ENCODE measurements around the gene ITGA4.

ITGA4 gene

GRCh38 chr2:181467966-181468707 is 11.0 kb downstream of the ITGA4 start:
- H3K9ac ChIP-seq (ENCODE audit: low read depth in 1 of 2, low read length in 2 of 2): no peak overlapping the region
- peaks cover 0 to 2% of the 10 kb centered on the region in 2 donors for H3K4me1 ChIP-seq (ENCODE audit: control insufficient read depth in 2 of 2, insufficient read depth in 2 of 2, low read length in 2 of 2)
- H3K27ac ChIP-seq (ENCODE audit: low read depth in 2 of 2, low read length in 2 of 2): no peak overlapping the region
- H3K9me3 ChIP-seq (ENCODE audit: control insufficient read depth in 2 of 2, low read length in 2 of 2): no peaks in the 10 kb centered on the region
- H3K36me3 ChIP-seq (ENCODE audit: control insufficient read depth in 2 of 2, insufficient read depth in 2 of 2, low read length in 2 of 2): no peaks in the 10 kb centered on the region
- no peaks in the 10 kb centered on the region for H3K27me3 ChIP-seq (ENCODE audit: control insufficient read depth in 2 of 2, insufficient read depth in 2 of 2, low read length in 2 of 2)
- H3K4me3 ChIP-seq (ENCODE audit: low read length in 2 of 2): no peak overlapping the region

- Histone ChIP-seq H3K27ac (ENCODE audit: low read depth in 2 of 2, low read length in 2 of 2) (no peak overlapping the region), H3K4me3 (ENCODE audit: low read length in 2 of 2) (no peak overlapping the region), H3K9ac (ENCODE audit: low read depth in 1 of 2, low read length in 2 of 2) (no peak overlapping the region), H3K4me1 (ENCODE audit: control insufficient read depth in 2 of 2, insufficient read depth in 2 of 2, low read length in 2 of 2) (peaks cover 0 to 2% of the 10 kb centered on the region in 2 donors), H3K27me3 (ENCODE audit: control insufficient read depth in 2 of 2, insufficient read depth in 2 of 2, low read length in 2 of 2) (no peaks in the 10 kb centered on the region), H3K36me3 (ENCODE audit: control insufficient read depth in 2 of 2, insufficient read depth in 2 of 2, low read length in 2 of 2) (no peaks in the 10 kb centered on the region), H3K9me3 (ENCODE audit: control insufficient read depth in 2 of 2, low read length in 2 of 2) (no peaks in the 10 kb centered on the region)
These were observed 11.6 kb downstream of the ITGA4 start for GRCh38 chr2:181468811-181469210.

GRCh38 chr2:181471226-181471625 is 14.0 kb downstream of the ITGA4 start:
- Histone ChIP-seq H3K4me1 (ENCODE audit: control insufficient read depth in 2 of 2, insufficient read depth in 2 of 2, low read length in 2 of 2) (no peaks in the 10 kb centered on the region), H3K9me3 (ENCODE audit: control insufficient read depth in 2 of 2, low read length in 2 of 2) (no peaks in the 10 kb centered on the region), H3K27ac (ENCODE audit: low read depth in 2 of 2, low read length in 2 of 2) (no peak overlapping the region), H3K27me3 (ENCODE audit: control insufficient read depth in 2 of 2, insufficient read depth in 2 of 2, low read length in 2 of 2) (no peaks in the 10 kb centered on the region), H3K36me3 (ENCODE audit: control insufficient read depth in 2 of 2, insufficient read depth in 2 of 2, low read length in 2 of 2) (no peaks in the 10 kb centered on the region), H3K9ac (ENCODE audit: low read depth in 1 of 2, low read length in 2 of 2) (no peak overlapping the region), H3K4me3 (ENCODE audit: low read length in 2 of 2) (no peak overlapping the region)

GRCh38 chr2:181471783-181472182 is 14.6 kb downstream of the ITGA4 start:
- H3K27me3 ChIP-seq (ENCODE audit: control insufficient read depth in 2 of 2, insufficient read depth in 2 of 2, low read length in 2 of 2): no peaks in the 10 kb centered on the region
- H3K27ac ChIP-seq (ENCODE audit: low read depth in 2 of 2, low read length in 2 of 2): no peak overlapping the region
- H3K36me3 ChIP-seq (ENCODE audit: control insufficient read depth in 2 of 2, insufficient read depth in 2 of 2, low read length in 2 of 2): no peaks in the 10 kb centered on the region
- H3K4me3 ChIP-seq (ENCODE audit: low read length in 2 of 2): no peak overlapping the region
- no peaks in the 10 kb centered on the region for H3K9me3 ChIP-seq (ENCODE audit: control insufficient read depth in 2 of 2, low read length in 2 of 2)
- no peaks in the 10 kb centered on the region for H3K4me1 ChIP-seq (ENCODE audit: control insufficient read depth in 2 of 2, insufficient read depth in 2 of 2, low read length in 2 of 2)
- H3K9ac ChIP-seq (ENCODE audit: low read depth in 1 of 2, low read length in 2 of 2): no peak overlapping the region

GRCh38 chr2:181472990-181473389 is 15.8 kb downstream of the ITGA4 start:
- Histone ChIP-seq H3K36me3 (ENCODE audit: control insufficient read depth in 2 of 2, insufficient read depth in 2 of 2, low read length in 2 of 2) (no peaks in the 10 kb centered on the region), H3K27me3 (ENCODE audit: control insufficient read depth in 2 of 2, insufficient read depth in 2 of 2, low read length in 2 of 2) (no peaks in the 10 kb centered on the region), H3K9ac (ENCODE audit: low read depth in 1 of 2, low read length in 2 of 2) (no peak overlapping the region), H3K9me3 (ENCODE audit: control insufficient read depth in 2 of 2, low read length in 2 of 2) (no peaks in the 10 kb centered on the region), H3K27ac (ENCODE audit: low read depth in 2 of 2, low read length in 2 of 2) (no peak overlapping the region), H3K4me1 (ENCODE audit: control insufficient read depth in 2 of 2, insufficient read depth in 2 of 2, low read length in 2 of 2) (no peaks in the 10 kb centered on the region), H3K4me3 (ENCODE audit: low read length in 2 of 2) (no peak overlapping the region)

GRCh38 chr2:181474222-181474881 is 17.2 kb downstream of the ITGA4 start:
- Histone ChIP-seq H3K27me3 (ENCODE audit: control insufficient read depth in 2 of 2, insufficient read depth in 2 of 2, low read length in 2 of 2) (no peaks in the 10 kb centered on the region), H3K36me3 (ENCODE audit: control insufficient read depth in 2 of 2, insufficient read depth in 2 of 2, low read length in 2 of 2) (no peaks in the 10 kb centered on the region), H3K27ac (ENCODE audit: low read depth in 2 of 2, low read length in 2 of 2) (no peak overlapping the region), H3K4me1 (ENCODE audit: control insufficient read depth in 2 of 2, insufficient read depth in 2 of 2, low read length in 2 of 2) (no peaks in the 10 kb centered on the region), H3K9me3 (ENCODE audit: control insufficient read depth in 2 of 2, low read length in 2 of 2) (no peaks in the 10 kb centered on the region), H3K9ac (ENCODE audit: low read depth in 1 of 2, low read length in 2 of 2) (no peak overlapping the region), H3K4me3 (ENCODE audit: low read length in 2 of 2) (no peak overlapping the region)

GRCh38 chr2:181483211-181483610 is 26.0 kb downstream of the ITGA4 start:
- Histone ChIP-seq H3K9me3 (ENCODE audit: control insufficient read depth in 2 of 2, low read length in 2 of 2) (no peaks in the 10 kb centered on the region), H3K27me3 (ENCODE audit: control insufficient read depth in 2 of 2, insufficient read depth in 2 of 2, low read length in 2 of 2) (no peaks in the 10 kb centered on the region), H3K4me3 (ENCODE audit: low read length in 2 of 2) (no peak overlapping the region), H3K36me3 (ENCODE audit: control insufficient read depth in 2 of 2, insufficient read depth in 2 of 2, low read length in 2 of 2) (peaks cover 0 to 17% of the 10 kb centered on the region in 2 donors), H3K4me1 (ENCODE audit: control insufficient read depth in 2 of 2, insufficient read depth in 2 of 2, low read length in 2 of 2) (no peaks in the 10 kb centered on the region), H3K9ac (ENCODE audit: low read depth in 1 of 2, low read length in 2 of 2) (no peak overlapping the region), H3K27ac (ENCODE audit: low read depth in 2 of 2, low read length in 2 of 2) (no peak overlapping the region)

GRCh38 chr2:181483876-181484275 is 26.7 kb downstream of the ITGA4 start:
- Histone ChIP-seq H3K4me1 (ENCODE audit: control insufficient read depth in 2 of 2, insufficient read depth in 2 of 2, low read length in 2 of 2) (no peaks in the 10 kb centered on the region), H3K9ac (ENCODE audit: low read depth in 1 of 2, low read length in 2 of 2) (no peak overlapping the region), H3K27ac (ENCODE audit: low read depth in 2 of 2, low read length in 2 of 2) (no peak overlapping the region), H3K9me3 (ENCODE audit: control insufficient read depth in 2 of 2, low read length in 2 of 2) (no peaks in the 10 kb centered on the region), H3K27me3 (ENCODE audit: control insufficient read depth in 2 of 2, insufficient read depth in 2 of 2, low read length in 2 of 2) (no peaks in the 10 kb centered on the region), H3K36me3 (ENCODE audit: control insufficient read depth in 2 of 2, insufficient read depth in 2 of 2, low read length in 2 of 2) (peaks cover 0 to 17% of the 10 kb centered on the region in 2 donors), H3K4me3 (ENCODE audit: low read length in 2 of 2) (no peak overlapping the region)

GRCh38 chr2:181484851-181485637 is 27.9 kb downstream of the ITGA4 start:
- H3K36me3 ChIP-seq (ENCODE audit: control insufficient read depth in 2 of 2, insufficient read depth in 2 of 2, low read length in 2 of 2): peaks cover 0 to 17% of the 10 kb centered on the region in 2 donors
- H3K9me3 ChIP-seq (ENCODE audit: control insufficient read depth in 2 of 2, low read length in 2 of 2): no peaks in the 10 kb centered on the region
- H3K4me3 ChIP-seq (ENCODE audit: low read length in 2 of 2): no peak overlapping the region

GRCh38 chr2:181485638-181485946 is 28.4 kb downstream of the ITGA4 start:
- H3K9ac ChIP-seq (ENCODE audit: low read depth in 1 of 2, low read length in 2 of 2): no peak overlapping the region
- no peaks in the 10 kb centered on the region for H3K9me3 ChIP-seq (ENCODE audit: control insufficient read depth in 2 of 2, low read length in 2 of 2)
- H3K4me3 ChIP-seq (ENCODE audit: low read length in 2 of 2): no peak overlapping the region
- no peak overlapping the region for H3K27ac ChIP-seq (ENCODE audit: low read depth in 2 of 2, low read length in 2 of 2)
- no peaks in the 10 kb centered on the region for H3K4me1 ChIP-seq (ENCODE audit: control insufficient read depth in 2 of 2, insufficient read depth in 2 of 2, low read length in 2 of 2)
- H3K36me3 ChIP-seq (ENCODE audit: control insufficient read depth in 2 of 2, insufficient read depth in 2 of 2, low read length in 2 of 2): peaks cover 0 to 17% of the 10 kb centered on the region in 2 donors
- H3K27me3 ChIP-seq (ENCODE audit: control insufficient read depth in 2 of 2, insufficient read depth in 2 of 2, low read length in 2 of 2): no peaks in the 10 kb centered on the region

More at GRCh38 chr2:181484851-181485637, 27.9 kb downstream of the ITGA4 start:
- Histone ChIP-seq H3K27me3 (ENCODE audit: control insufficient read depth in 2 of 2, insufficient read depth in 2 of 2, low read length in 2 of 2) (no peaks in the 10 kb centered on the region), H3K9ac (ENCODE audit: low read depth in 1 of 2, low read length in 2 of 2) (no peak overlapping the region), H3K4me1 (ENCODE audit: control insufficient read depth in 2 of 2, insufficient read depth in 2 of 2, low read length in 2 of 2) (no peaks in the 10 kb centered on the region), H3K27ac (ENCODE audit: low read depth in 2 of 2, low read length in 2 of 2) (no peak overlapping the region)

All from mucosa of rectum (tissue), 2 donors.